ENCODE data around the gene KRT6A. TPM values are rescaled to one million over a fixed set of nuclear protein-coding genes. Genes with fewer than 3 reads are reported as not detected.

Gene KRT6A
- total RNA-seq, 1 donor, result not detected

DNA sequence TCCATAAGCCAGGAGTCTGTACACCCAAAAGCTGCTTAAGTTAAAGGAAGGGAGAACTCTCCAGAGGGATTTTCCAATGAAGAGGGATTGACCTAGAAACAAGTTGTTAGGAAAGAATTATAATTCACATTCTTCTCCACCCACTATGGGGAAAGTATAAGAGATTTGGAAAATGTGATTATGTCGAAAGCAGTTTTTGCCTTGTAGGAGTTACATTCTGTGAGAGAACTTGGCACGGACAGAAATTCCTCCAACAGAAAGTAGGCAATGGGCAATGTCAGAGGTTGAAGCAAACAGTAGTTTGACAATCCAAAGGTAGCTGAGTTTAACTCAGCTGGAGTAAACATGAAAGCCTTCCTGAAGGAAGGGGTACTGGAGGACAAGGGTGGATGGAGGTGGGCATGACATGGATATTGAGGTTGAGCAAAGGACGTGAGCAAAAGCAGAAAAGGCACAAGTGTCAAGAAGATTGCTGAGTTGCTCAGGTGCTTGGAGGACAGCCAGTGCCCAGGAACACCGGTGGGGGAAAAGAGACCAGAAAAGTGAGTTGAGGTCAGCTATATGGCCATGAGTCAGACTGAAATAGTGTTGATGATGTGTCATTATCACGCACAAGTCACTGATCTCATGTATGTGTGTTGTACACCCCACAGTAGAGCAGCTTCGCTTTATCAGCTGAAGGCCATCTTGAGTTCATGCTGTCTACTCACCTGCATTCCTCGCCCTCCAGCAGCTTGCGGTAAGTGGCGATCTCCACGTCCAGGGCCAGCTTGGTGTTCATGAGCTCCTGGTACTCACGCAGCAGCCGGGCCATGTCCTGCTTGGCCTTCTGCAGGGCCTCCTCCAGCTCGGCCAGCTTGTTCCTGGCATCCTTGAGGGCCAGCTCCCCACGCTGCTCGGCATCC lies 23.1 kb upstream of the KRT6A start:
- TF ChIP-seq CTCF (IDR thresholded peaks at IDR 0.05; ENCODE audit: insufficient read depth, low read length), result no peak
- DNase-seq (ENCODE audit: low read depth), result no peak

DNA sequence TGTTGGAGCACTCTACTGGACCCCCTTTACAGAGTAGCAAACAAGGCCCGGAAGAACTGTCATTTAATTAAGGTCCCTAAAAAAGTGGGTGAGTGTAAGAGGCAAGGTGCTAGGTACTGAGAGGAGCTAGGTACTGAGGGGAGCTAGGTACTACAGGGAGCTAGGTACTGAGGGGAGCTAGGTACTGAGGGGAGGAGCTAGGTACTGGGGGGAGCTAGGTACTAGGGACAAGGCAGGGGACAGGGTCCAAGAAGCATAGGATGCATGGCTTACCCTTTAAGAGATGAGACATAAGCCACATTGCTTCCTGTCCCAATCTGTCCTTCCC lies 22.2 kb upstream of the KRT6A start:
- H3K4me3 ChIP-seq (ENCODE audit: low read depth, low read length), result no peak overlapping the region
- no peak for TF ChIP-seq CTCF (IDR thresholded peaks at IDR 0.05; ENCODE audit: insufficient read depth, low read length)
- no peak for DNase-seq (ENCODE audit: low read depth)

More for the DNA sequence above, 23.1 kb upstream of the KRT6A start:
- no peak overlapping the region for H3K4me3 ChIP-seq (ENCODE audit: low read depth, low read length)

DNA sequence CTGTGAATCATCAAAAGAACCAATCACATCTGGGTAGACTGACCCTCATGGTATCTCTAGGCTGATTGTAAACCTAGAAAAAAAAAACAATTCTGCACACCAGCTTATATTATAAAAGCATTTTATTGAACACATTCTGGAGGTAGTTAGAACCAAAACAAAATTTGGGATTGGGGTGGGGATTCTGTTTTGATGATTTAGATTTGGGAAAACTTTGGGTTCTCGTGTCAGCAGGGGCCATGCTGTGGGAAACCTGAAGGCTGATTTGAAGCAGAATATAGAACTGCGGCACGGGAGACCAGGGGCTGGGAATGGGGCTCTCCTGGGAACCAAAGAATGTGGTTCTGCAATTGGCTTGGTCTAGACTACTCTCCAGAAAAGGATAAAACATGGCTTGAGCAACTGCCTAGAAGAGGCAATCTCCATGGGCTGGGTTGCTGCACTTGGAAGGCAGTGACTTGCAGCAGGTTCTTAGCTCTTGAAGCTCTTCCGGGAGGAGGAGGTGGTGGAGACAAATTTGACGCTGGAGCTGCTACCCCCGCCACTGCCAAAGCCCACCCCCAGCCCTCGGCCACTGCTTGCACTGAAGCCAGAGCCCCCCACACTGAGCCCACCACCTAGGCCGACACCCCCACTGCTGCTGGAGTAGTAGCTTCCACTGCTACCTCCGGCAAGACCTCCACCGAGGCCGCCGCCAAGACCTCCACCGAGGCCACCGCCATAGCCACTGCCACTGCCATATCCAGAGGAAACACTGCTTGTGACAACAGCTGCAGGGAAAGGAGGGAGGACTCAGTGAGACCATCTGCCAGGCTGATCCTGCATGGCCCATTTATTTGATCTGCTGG lies 21.6 kb upstream of the KRT6A start:
- no peak for TF ChIP-seq CTCF (IDR thresholded peaks at IDR 0.05; ENCODE audit: insufficient read depth, low read length)
- no peak for DNase-seq (ENCODE audit: low read depth)
- H3K4me3 ChIP-seq (ENCODE audit: low read depth, low read length), result no peak overlapping the region

GRCh38 chr12:52513736-52514135 lies 20.7 kb upstream of the KRT6A start:
- TF ChIP-seq CTCF (IDR thresholded peaks at IDR 0.05; ENCODE audit: insufficient read depth, low read length), result no peak
- H3K4me3 ChIP-seq (ENCODE audit: low read depth, low read length), result no peak overlapping the region
- DNase-seq (ENCODE audit: low read depth), result no peak

DNA sequence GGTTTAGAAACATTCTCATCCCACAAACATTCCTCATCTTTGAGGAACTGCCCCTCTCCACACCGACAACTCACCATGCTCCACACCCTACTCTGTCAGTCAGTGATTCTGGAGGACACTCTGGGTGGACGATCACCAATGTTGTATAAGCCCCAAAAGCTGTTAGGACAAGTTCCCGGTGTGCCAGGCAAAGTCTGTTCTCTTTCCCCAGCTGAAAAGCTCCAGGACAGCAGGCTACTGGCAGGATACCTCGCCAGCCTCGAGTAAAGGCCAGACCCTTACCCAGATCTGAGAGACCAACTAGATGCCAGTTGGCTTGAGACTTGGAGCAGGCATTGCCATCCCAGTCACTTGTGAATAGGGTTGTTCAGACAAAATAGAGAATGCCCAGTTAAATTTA lies 15.2 kb upstream of the KRT6A start:
- no peak for TF ChIP-seq CTCF (IDR thresholded peaks at IDR 0.05; ENCODE audit: insufficient read depth, low read length)
- no peak overlapping the region for H3K4me3 ChIP-seq (ENCODE audit: low read depth, low read length)
- no peak for DNase-seq (ENCODE audit: low read depth)

GRCh38 chr12:52506858-52507715 lies 14.0 kb upstream of the KRT6A start:
- DNase-seq (ENCODE audit: low read depth), result peak; percentile 70
- TF ChIP-seq CTCF (IDR thresholded peaks at IDR 0.05; ENCODE audit: insufficient read depth, low read length), result peak; percentile 67
- no peak overlapping the region for H3K4me3 ChIP-seq (ENCODE audit: low read depth, low read length)

Measured in fibroblast of the aortic adventitia (primary cell).